ENCODE results near the gene DHX57. TPM values are rescaled to one million over a fixed set of nuclear protein-coding genes. Genes with fewer than 3 reads are reported as not detected.

The DHX57 gene
- total and polyA plus RNA-seq, 2 donors (not counting 3 experiments of a cell fraction or from before 2014, with no cell fraction given): 8.7 to 28.2 TPM

- TF ChIP-seq MAX (IDR thresholded peaks at IDR 0.05; ENCODE audit: insufficient read depth, insufficient read length): no peak
- TF ChIP-seq, protein P1, sequence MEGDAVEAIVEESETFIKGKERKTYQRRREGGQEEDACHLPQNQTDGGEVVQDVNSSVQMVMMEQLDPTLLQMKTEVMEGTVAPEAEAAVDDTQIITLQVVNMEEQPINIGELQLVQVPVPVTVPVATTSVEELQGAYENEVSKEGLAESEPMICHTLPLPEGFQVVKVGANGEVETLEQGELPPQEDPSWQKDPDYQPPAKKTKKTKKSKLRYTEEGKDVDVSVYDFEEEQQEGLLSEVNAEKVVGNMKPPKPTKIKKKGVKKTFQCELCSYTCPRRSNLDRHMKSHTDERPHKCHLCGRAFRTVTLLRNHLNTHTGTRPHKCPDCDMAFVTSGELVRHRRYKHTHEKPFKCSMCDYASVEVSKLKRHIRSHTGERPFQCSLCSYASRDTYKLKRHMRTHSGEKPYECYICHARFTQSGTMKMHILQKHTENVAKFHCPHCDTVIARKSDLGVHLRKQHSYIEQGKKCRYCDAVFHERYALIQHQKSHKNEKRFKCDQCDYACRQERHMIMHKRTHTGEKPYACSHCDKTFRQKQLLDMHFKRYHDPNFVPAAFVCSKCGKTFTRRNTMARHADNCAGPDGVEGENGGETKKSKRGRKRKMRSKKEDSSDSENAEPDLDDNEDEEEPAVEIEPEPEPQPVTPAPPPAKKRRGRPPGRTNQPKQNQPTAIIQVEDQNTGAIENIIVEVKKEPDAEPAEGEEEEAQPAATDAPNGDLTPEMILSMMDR (IDR thresholded peaks at IDR 0.05; ENCODE audit: extremely low read depth in 1 of 2, insufficient read depth in 1 of 2, low read depth in 1 of 2, low read length in 2 of 2): no peak
- no peak for TF ChIP-seq EZH2 (IDR thresholded peaks at IDR 0.05; ENCODE audit: borderline replicate concordance, low read depth, low read length, severe bottlenecking)
- TF ChIP-seq POLR2A (IDR thresholded peaks at IDR 0.05; ENCODE audit: low read depth, low read length): no peak
- no peak for TF ChIP-seq GATA2 (IDR thresholded peaks at IDR 0.05; ENCODE audit: insufficient read depth, insufficient read length, low read depth, low read length)
- TF ChIP-seq POLR2AphosphoS5 (IDR thresholded peaks at IDR 0.05; ENCODE audit: insufficient read depth, low read depth, low read length): no peak
- no peak for TF ChIP-seq JUN (IDR thresholded peaks at IDR 0.05; ENCODE audit: borderline replicate concordance, insufficient read depth, insufficient read length, low read depth)
- no peak for TF ChIP-seq FOS (IDR thresholded peaks at IDR 0.05; ENCODE audit: borderline replicate concordance, insufficient read depth, low read length)
- no peak for TF ChIP-seq MYC (IDR thresholded peaks at IDR 0.05; ENCODE audit: low read depth, low read length)
- Histone ChIP-seq H3K9me1 (replicated peaks; ENCODE audit: control insufficient read depth, extremely low read depth, insufficient read depth, low read length) (no peaks in the 10 kb centered on the region), H3K4me1 (ENCODE audit: control insufficient read depth, extremely low read depth, insufficient read depth, low read length) (no peaks in the 10 kb centered on the region), H3K9ac (replicated peaks; ENCODE audit: extremely low read depth, insufficient read depth, low read length) (no peak overlapping the region), H3K4me2 (ENCODE audit: insufficient read depth, low read length) (no peak overlapping the region), H2AFZ (ENCODE audit: low read depth, low read length) (no peak overlapping the region), H3K27ac (ENCODE audit: insufficient read depth, low read depth, low read length) (no peak overlapping the region), H3K79me2 (ENCODE audit: control insufficient read depth, insufficient read depth, low read length) (no peaks in the 10 kb centered on the region), H4K20me1 (replicated peaks; ENCODE audit: control insufficient read depth, extremely low read depth, insufficient read depth, low read length) (no peaks in the 10 kb centered on the region), H3K27me3 (ENCODE audit: control insufficient read depth in 2 of 2, insufficient read depth in 2 of 2, low read length in 2 of 2) (no peaks in the 10 kb centered on the region), H3K9me3 (replicated peaks; ENCODE audit: control insufficient read depth, insufficient read depth, low read length) (no peaks in the 10 kb centered on the region), H3K4me3 (replicated peaks in 1 of 3; ENCODE audit: insufficient read depth in 1 of 3, low read depth in 1 of 3, low read length in 3 of 3) (no peak overlapping the region), H3K36me3 (ENCODE audit: control insufficient read depth in 2 of 2, extremely low read depth in 1 of 2, insufficient read depth in 2 of 2, low read length in 2 of 2) (no peaks in the 10 kb centered on the region)
- POLR2A ChIA-PET: no interaction called here
- intact Hi-C loops (cut with micrococcal nuclease): no loop called here
- BruUV-seq (replicated peaks): no TSS peak
- FAIRE-seq (no peak), DNase-seq (ENCODE audit: low read depth, low spot score) (no peak)
- CTCF ChIA-PET: no interaction called here
- dilution Hi-C loops (cut with MboI; ENCODE audit: extremely low pct_ligation_motif_present, low sequenced_read_pairs): no loop called here
These were observed 22.5 kb upstream of the DHX57 start for GRCh38 chr2:38898256-38898655.
